GM12874 (cell line): Measurements from ENCODE around the gene MAP3K6.

Experiments used
- TF ChIP-seq, protein P1 (sequence below): IDR thresholded peaks from 2 replicates; pipeline ENCODE4 v1.5.1; 2011; ENCODE audit warnings: low read depth, mild to moderate bottlenecking, control low read depth, low read length, moderate library complexity; ENCODE audit not compliant: insufficient read depth

Gene MAP3K6

DNA sequence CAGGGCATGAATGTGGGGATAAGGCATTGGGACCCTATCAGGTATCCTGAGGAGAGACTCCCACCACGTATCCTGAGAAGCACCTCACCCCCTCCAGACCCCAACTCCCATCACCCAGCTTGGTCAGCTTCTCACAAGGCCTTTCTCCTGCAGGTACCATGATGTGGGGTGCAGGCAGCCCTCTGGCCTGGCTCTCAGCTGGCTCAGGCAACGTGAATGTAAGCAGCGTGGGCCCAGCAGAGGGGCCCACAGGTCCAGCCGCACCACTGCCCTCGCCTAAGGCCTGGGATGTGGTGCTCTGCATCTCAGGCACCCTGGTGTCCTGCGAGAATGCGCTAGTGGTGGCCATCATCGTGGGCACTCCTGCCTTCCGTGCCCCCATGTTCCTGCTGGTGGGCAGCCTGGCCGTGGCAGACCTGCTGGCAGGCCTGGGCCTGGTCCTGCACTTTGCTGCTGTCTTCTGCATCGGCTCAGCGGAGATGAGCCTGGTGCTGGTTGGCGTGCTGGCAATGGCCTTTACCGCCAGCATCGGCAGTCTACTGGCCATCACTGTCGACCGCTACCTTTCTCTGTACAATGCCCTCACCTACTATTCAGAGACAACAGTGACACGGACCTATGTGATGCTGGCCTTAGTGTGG is 27.0 kb upstream of the MAP3K6 start:
- TF ChIP-seq, protein P1, sequence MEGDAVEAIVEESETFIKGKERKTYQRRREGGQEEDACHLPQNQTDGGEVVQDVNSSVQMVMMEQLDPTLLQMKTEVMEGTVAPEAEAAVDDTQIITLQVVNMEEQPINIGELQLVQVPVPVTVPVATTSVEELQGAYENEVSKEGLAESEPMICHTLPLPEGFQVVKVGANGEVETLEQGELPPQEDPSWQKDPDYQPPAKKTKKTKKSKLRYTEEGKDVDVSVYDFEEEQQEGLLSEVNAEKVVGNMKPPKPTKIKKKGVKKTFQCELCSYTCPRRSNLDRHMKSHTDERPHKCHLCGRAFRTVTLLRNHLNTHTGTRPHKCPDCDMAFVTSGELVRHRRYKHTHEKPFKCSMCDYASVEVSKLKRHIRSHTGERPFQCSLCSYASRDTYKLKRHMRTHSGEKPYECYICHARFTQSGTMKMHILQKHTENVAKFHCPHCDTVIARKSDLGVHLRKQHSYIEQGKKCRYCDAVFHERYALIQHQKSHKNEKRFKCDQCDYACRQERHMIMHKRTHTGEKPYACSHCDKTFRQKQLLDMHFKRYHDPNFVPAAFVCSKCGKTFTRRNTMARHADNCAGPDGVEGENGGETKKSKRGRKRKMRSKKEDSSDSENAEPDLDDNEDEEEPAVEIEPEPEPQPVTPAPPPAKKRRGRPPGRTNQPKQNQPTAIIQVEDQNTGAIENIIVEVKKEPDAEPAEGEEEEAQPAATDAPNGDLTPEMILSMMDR, result no peak

DNA sequence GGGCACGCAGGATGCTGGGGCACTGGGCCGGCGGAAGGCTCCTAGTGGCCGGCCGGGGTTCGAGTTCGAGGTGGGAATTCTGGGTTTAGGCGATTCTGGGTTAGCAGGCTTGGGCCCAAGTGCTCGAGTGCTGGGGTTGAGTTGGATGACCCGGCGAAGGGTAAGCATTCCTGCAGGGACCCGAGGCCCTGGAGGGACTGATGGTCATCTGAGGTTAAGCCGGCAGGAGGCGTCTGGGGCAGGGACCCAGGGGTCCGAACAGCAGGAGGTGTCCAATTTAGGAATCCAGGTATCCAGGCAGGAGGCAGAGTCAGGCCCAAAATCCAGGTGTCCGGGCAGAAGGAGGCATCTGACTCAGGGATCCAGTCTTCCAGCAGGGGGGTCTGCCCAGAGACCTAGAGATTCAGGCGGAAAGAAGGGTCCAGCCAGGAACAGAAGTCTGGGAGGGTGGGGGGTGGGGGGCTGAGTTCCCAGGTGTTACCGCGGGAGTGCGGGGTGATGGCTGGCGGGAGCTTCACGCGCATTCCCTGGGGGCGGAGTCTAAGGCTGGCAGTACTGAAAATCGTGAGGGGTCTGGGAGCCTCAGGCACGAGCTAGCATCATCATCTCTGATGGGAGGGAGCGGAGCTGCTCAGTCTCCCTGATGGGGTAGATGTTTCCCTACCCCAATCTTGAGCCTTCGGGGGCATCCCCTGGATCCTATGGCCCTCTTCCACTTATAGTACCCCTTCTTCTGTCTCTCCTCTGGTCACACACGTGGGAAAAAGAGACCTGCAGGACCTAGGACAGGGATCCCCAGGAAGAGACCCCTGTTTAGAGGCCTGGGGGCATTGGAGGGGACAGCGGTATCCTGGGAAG is 26.2 kb upstream of the MAP3K6 start:
- TF ChIP-seq, protein P1, result 0 out of 2 replicates have a peak, but pooled peaks have one; percentile 27

DNA sequence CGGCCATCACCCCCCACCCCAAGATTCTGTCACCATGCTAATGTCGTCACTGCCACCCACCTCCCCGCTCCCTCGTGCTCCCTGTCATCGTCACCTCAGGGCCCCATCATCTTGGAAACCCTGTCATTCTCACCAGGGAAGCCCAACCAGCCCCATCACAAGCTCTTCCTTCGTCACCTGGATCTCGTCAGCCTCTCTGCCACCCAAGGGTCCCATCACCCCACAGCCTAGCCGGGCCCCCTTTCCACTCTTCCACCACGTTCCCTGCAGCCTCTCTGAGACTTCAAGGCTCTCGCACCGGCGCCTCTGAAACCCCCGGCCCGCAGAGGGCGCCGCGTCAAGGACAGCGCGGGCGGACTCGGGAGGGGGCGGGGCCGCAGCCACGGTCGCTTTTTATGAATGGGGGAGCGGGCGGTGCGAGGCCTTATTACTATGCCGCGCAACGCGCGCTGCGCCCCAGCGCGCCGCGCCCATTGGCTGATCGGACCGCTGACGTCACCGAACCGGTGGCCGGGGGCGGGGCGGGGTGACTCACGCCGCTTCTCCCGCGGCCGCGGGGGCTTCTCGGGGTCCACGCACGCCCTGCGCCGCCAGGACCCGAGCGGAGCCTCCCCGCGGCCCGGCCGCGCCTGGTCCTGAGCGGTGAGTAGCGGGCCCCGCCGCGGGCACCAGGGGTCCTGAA is 25.5 kb upstream of the MAP3K6 start, which contains the start of gene GPR3:
TSS of gene GPR3 (plus strand) at position 527 of the 682 bp plus-strand sequence. CDS start 1,177 bp downstream, outside the sequence.
- TF ChIP-seq, protein P1, result peak; percentile 68

DNA sequence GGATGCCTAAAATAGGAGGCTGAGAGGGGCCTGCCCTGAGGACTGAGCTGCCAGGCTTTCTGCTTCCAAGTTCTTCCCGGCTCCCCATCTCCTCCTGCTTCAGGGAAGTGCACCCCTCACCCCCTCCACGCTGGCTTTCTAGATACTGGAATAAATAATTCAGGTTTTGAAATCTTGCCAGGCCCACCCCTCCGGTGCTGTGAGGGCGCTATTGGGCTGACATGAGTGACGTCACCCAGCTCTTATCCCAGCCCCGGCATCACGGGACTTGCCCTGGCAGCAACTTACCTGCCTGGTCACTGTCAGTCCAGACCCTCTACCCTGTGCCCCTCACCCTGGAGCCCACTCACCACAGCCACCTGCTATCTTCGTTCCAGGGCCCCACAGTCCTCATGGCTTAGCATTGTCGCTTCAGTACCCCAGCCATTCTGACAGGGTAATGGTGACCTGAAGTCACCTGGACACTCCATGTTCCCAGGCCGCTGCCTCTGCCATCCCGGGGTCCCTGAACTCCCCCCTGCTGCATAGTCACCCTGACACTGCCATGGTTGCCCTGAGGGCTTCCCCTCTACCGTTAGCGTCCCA is 24.8 kb upstream of the MAP3K6 start:
- TF ChIP-seq, protein P1, result no peak; the same call in 1 of the 2 replicates

DNA sequence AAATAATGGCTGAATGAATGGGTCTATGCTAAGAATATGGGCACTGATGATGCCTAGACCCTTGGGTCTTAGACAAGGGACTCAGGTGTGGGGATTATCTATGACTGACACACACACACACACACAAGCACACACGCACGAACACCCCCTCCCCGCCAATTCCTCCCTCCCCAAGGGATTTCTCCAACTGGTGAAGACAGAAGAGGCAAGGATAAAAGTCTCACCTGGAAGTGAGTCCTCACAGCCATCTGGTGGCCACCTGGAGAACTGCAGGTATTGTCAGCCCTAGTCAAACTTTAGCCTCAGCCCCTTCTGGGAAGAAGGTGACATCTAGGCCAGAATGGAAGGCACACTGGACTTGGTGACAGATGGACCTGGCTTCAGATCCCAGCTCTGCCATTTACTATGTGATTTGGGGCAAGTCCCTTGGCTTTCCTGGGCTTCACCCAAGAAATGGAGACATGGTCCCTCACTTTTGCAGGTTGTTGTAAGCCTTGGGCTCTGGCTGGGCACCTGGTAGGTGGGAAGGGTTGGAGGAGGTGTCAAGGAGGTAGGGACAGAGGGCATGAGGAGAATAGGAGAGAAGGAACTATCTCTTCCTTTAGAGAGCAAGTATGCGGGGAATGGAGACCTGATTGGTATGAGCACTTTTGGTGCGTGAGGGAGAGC is 21.7 kb upstream of the MAP3K6 start:
- TF ChIP-seq, protein P1, result peak; percentile 89

DNA sequence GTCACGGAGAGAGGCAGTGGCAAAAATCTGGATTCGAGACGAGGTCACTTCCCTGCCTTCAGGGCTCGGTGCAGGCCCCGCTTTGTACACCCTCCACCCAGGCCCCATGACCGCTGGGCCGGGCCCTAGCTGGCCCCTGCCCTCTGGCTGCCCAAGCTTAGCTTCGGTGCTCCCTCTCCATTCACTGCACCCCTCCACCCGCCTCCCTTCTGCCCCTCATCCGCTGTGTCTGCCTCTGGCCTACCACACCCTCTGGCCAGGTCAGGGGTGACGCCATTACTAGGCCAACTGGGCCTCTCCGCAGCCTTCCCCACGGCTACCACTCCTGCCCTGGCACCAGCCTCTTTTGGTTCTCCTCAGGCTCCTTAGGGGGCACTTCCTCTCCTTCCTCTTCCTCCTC is 16.9 kb upstream of the MAP3K6 start:
- TF ChIP-seq, protein P1, result no peak
